ENCODE measurements around the gene RAB4B. TPM values are rescaled to one million over a fixed set of nuclear protein-coding genes. Genes with fewer than 3 reads are reported as not detected.
A peak's percentile ranks its signal among the peaks of the same experiment; 100 is the strongest.

Gene RAB4B
- total RNA-seq, 6 donors from 2014 or later, result 39.9 to 78.5 (median 58.6) TPM

DNA sequence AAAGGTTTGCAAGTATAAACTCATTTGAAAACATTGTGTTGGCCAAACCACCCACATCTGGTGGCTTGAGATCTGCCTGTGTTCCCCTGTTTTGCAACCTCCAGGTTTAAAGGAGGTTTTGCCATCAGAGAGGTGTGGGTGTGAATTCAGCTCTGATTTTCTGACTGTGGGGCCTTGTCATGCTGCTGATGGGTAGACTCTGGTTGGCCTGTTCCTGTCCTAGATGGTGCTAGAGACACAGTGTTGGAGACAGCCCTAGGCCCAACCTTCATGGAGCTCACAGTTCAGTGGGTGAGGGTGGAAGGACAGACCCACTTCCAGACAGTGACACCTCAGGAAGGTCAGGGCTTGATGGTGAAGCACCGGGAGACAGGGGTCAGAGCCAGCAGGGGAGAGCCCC lies 7.5 kb downstream of the RAB4B start:
- peaks cover 0 to under 1% (median 0%) of the 10 kb centered on the region in 4 donors for H3K4me1 ChIP-seq
- TF ChIP-seq, protein P1, sequence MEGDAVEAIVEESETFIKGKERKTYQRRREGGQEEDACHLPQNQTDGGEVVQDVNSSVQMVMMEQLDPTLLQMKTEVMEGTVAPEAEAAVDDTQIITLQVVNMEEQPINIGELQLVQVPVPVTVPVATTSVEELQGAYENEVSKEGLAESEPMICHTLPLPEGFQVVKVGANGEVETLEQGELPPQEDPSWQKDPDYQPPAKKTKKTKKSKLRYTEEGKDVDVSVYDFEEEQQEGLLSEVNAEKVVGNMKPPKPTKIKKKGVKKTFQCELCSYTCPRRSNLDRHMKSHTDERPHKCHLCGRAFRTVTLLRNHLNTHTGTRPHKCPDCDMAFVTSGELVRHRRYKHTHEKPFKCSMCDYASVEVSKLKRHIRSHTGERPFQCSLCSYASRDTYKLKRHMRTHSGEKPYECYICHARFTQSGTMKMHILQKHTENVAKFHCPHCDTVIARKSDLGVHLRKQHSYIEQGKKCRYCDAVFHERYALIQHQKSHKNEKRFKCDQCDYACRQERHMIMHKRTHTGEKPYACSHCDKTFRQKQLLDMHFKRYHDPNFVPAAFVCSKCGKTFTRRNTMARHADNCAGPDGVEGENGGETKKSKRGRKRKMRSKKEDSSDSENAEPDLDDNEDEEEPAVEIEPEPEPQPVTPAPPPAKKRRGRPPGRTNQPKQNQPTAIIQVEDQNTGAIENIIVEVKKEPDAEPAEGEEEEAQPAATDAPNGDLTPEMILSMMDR (IDR thresholded peaks at IDR 0.05), result no peak
- TF ChIP-seq EP300 (IDR thresholded peaks at IDR 0.05) (no peak), POLR2A (IDR thresholded peaks at IDR 0.05) (no peak), POLR2AphosphoS5 (IDR thresholded peaks at IDR 0.05) (no peak)
- no peak overlapping the region for H3K4me3 ChIP-seq
- no peak for ATAC-seq (ENCODE audit: low FRiP score in 2 of 2)
- DNase-seq, result no peak
- H3K27me3 ChIP-seq, result no peaks in the 10 kb centered on the region
- WGBS, 2 donors, result 78 to 91% methylated on average over 1 of the region's 1 CpG
- no peak overlapping the region for H3K27ac ChIP-seq
- H3K9me3 ChIP-seq, result no peaks in the 10 kb centered on the region
- peaks cover 0 to 30% (median 16%) of the 10 kb centered on the region in 4 donors for H3K36me3 ChIP-seq

DNA sequence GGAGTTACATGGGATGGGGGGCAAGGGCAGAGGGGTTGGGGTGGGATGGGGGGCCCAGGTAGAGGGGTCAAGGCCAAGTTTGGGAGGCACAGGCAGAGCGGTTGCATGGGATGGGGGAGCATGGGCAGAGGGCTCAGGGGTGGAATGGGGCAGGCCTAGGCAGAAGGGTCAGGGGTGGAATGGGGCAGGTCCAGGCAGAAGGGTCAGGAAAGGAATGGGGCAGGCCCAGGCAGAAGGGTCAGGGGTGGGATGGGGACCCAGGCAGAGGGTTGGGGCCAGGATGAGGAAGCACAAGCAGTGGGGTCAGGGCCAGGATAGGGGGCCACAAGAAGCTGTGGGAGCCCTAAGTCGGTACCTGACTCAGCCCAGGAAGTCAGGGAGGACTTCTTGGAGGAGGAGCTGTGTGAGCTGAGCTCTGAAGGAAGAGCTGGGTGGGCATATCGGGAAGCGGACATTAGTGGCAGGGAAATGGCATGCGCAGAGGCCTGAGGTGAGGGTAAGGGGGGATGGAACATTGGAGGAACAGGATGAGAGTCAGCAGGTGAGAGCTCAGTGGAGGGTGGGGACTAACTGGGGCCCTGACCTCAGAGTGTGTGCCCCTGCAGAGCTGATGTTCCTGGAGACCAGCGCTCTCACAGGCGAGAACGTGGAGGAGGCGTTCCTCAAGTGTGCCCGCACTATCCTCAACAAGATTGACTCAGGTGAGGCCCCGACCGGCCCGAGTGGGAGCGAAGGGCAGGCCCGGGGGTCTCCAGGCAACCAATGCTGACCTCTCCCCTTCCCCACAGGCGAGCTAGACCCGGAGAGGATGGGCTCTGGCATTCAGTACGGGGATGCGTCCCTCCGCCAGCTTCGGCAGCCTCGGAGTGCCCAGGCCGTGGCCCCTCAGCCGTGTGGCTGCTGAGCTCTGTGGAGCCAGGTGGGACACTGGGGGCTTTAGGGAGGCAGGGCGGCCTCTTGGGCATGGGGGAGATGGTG lies 8.3 kb downstream of the RAB4B start:
- WGBS, 2 donors, result 92 to 94% methylated on average over 16 to 25 of the region's 25 CpGs
- no peak for TF ChIP-seq POLR2A (IDR thresholded peaks at IDR 0.05)
- TF ChIP-seq POLR2AphosphoS5 (IDR thresholded peaks at IDR 0.05), result no peak
- TF ChIP-seq EP300 (IDR thresholded peaks at IDR 0.05), result no peak
- TF ChIP-seq, protein P1 (IDR thresholded peaks at IDR 0.05), result no peak
- peak in 1 of 2 donors; percentile 66 for DNase-seq
- Histone ChIP-seq H3K4me3 (no peak overlapping the region), H3K27me3 (no peaks in the 10 kb centered on the region), H3K27ac (no peak overlapping the region), H3K36me3 (peaks cover 0 to 30% (median 19%) of the 10 kb centered on the region in 4 donors), H3K4me1 (peaks cover 0 to 8% (median 3%) of the 10 kb centered on the region in 4 donors), H3K9me3 (no peaks in the 10 kb centered on the region)
- peak; percentile 8 to 16 for ATAC-seq (ENCODE audit: low FRiP score in 2 of 2)

DNA sequence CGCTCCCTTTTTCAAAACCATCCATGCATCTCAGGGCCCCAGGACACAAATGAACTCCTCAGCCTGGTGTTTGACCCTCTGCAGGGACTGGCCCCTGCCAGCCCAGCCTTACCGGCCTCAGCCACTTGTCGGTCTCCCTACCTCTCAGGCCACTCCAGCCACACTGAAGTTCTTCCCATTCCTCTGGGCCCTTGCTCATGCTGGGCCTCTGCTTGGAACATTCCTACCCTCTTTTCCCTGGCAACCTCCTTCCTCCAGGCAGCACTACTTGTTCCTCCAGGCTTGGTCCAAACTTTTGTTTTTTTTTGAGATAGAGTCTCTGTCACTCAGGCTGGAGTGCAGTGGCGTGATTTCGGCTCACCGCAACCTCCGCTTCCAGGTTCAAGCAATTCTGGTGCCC lies 13.3 kb downstream of the RAB4B start:
- 61 to 85% methylated on average over 7 of the region's 7 CpGs for WGBS, 2 donors
- DNase-seq (peak in 1 of 2 donors; percentile 88), ATAC-seq (ENCODE audit: low FRiP score in 2 of 2) (peak; percentile 40 to 87)
- peak in 1 of 4 donors; percentile 35 for TF ChIP-seq POLR2A (IDR thresholded peaks at IDR 0.05)
- TF ChIP-seq POLR2AphosphoS5 (IDR thresholded peaks at IDR 0.05), result peak in 1 of 2 donors; percentile 61
- TF ChIP-seq EP300 (IDR thresholded peaks at IDR 0.05), result peak in 2 of 4 donors; percentile 36 to 76
- TF ChIP-seq, protein P1 (IDR thresholded peaks at IDR 0.05), result no peak
- H3K36me3 ChIP-seq, result peaks cover 0 to 26% (median 10%) of the 10 kb centered on the region in 4 donors
- peaks cover 6 to 25% (median 18%) of the 10 kb centered on the region in 4 donors for H3K4me1 ChIP-seq
- H3K27ac ChIP-seq, result peak overlapping the region; percentile 50 to 87 (median 78)
- no peaks in the 10 kb centered on the region for H3K27me3 ChIP-seq
- H3K9me3 ChIP-seq, result no peaks in the 10 kb centered on the region
- H3K4me3 ChIP-seq, result no peak overlapping the region

DNA sequence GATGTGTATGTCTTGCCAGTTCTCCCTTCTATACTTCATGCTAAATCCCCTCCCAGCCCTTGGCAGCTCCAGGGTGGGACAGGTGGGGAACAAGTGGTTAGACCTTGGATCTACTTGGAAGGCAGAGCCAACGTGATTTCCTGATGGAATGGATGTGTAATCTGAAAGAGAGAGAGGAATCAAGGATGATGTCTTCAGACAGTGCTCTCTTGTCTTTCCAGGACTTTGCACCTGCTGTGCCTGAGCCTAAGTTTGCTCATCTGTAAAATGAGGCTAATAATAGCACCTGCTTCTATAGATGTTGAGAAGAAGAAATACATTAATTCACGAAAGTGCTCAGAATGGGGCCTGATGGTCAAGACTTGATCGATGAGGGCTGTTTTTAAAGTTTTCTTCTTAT lies 13.9 kb downstream of the RAB4B start:
- no peak for TF ChIP-seq EP300 (IDR thresholded peaks at IDR 0.05)
- TF ChIP-seq POLR2A (IDR thresholded peaks at IDR 0.05), result no peak
- no peak for TF ChIP-seq POLR2AphosphoS5 (IDR thresholded peaks at IDR 0.05)
- TF ChIP-seq, protein P1 (IDR thresholded peaks at IDR 0.05), result no peak
- peaks cover 0 to 20% (median 6%) of the 10 kb centered on the region in 4 donors for H3K36me3 ChIP-seq
- DNase-seq (no peak), ATAC-seq (ENCODE audit: low FRiP score in 2 of 2) (no peak)
- H3K27ac ChIP-seq, result peak overlapping the region; percentile 50 to 87 (median 78)
- no peaks in the 10 kb centered on the region for H3K27me3 ChIP-seq
- no peak overlapping the region for H3K4me3 ChIP-seq
- 67 to 84% methylated on average over 3 of the region's 3 CpGs for WGBS, 2 donors
- no peaks in the 10 kb centered on the region for H3K9me3 ChIP-seq
- peaks cover 6 to 25% (median 18%) of the 10 kb centered on the region in 4 donors for H3K4me1 ChIP-seq
